ENCODE measurements around the gene C11orf98.
"Not testable (repeated sequence)": the region's sequence is repeated elsewhere in the genome, so short reads cannot be mapped to it uniquely, and the experiment has no call there.

C11orf98 gene

DNA sequence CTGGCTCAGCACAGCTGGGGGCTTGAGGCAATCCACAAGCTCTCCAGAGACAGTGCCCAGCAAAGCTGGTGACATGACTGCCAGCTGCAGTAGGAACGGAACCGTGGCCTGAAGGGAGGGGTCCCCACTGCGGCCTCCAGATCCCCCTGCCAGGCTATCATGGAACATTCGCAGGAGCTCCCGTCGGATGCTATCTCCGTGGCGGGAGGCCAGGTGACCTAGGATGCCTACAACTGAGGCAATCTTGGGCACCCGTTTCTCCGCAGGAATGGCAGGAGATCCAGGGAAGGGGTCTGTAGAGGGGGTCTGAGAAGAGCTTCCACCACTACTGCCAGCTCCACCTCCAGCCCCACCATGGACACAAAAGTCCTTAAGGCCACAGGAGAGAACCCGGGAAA, 16.0 kb downstream of the C11orf98 start:
- FAIRE-seq: no peak

- no peak for FAIRE-seq
These were observed 16.6 kb downstream of the C11orf98 start for GRCh38 chr11:62648185-62648966.

DNA sequence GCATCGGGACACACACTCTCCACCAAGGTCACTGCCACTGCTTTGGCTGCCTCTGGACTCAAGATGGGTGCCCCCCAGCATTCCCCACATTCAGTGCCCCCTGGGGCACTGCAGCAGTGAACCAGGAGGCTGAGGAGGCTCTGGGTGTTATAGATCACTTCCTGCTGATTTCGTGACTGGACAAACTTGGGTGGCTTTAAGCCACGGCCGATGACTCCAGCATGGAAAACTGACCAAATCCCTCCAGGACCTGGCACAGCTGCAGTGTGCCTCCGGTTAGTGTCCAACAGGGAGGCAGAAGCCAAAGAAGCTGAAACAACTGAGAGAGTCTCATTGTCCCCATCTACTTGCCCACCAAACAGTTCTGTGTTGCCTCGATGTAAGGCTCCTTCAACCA, 17.4 kb downstream of the C11orf98 start:
- FAIRE-seq: no peak

- FAIRE-seq: no peak
These were observed 18.0 kb downstream of the C11orf98 start for GRCh38 chr11:62646825-62647608.

DNA sequence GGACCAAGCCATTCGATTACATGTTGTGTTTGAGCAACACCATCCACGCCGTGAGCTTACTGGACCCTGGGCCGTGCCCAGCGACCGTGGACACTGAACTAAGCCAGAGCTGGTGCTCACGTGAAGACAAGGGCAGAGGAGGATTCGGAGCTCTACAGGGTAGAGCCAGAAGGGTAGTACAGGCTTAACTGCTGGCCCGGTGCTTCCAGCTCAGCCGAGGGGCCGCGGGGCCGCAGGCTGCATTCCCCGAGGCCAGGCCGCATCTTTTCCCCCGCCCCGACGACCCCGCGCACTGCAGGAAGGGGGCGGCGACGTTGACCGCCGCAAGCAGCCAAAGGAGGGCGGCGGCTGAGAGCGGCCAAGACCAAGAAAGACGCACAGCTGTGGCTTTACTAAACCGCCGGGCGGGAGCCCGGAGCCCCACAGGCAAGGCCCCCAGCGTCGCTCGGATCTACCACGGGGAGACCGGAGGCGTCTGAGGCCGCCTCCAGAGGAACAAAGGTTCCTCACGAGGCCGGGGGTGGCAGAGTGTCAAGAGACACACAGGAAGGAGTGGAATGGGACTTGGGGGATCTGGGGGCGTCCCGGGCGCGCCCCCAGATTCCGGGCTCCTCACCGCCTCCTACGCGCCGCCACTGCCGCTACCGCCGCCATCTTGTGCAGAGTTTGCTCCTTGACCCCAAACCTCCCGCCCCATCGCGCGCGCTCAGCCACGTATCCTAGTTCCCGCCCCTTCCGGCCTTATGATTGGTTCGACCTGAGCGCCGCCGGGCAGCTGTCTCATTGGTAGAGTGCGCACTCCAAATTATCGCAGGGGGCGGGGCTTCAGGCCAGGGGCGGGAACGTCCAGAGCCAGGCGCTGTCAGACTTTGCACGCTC, 18.8 kb downstream of the C11orf98 start, which contains the start of gene GANAB:
Gene GANAB (minus strand): TSS at position 668 of the 879 bp plus-strand sequence. CDS start 14 bp downstream, at position 654.
- FAIRE-seq: peak; percentile 96

DNA sequence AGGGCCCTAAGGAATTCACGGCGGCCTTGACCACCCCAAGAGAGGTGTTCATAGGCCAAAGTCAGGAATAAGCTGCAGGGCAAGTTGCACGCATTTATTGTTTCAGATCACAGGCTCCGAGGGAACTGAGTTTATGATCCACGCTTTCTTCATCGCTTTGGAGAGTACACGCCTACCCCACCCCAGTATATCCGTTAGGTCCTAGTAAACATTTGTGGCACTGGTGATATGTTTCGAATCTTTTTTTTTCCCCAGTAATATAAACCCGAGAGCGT, 19.4 kb downstream of the C11orf98 start:
- no peak for FAIRE-seq

- no peak for FAIRE-seq
These were observed 20.8 kb downstream of the C11orf98 start for GRCh38 chr11:62644220-62644619.

DNA sequence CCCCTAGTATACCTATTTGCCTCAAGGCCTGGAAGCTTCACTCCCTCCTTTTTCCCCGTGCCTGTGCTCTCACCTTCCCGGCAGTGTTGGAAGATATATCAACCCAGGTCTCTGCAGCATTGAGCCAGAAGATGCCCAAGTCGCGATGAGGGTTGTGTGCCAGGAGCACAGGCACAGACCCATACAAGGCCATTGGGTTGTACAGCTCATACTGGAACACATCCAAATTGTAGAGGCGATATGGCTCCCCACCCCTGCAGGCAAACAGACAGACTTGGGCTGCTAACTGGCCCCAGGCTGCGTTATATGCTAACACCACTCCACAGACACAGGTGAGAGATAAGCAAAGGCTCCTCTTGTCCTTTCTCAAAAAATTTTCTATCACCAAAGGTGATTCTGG, 32.5 kb downstream of the C11orf98 start:
- no peak for FAIRE-seq

DNA sequence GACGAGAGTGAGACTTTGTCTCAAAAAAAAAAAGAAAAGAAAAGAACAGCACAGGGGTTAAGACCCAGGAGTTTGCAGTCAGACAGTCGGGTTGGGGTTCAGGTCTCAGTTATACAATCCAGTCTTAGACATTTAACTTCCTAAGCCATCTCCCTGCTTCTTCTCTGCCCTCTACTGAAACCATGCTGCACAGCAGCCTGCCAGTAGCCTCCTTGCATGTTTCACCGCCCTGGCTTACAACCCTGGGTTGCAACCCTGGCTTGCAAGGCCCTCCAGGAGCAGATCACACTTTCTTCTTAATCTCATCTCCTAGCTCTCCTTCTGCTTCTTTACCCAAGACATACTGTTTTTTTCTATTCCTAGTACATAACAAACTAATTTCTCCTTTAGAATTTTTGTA, 37.3 kb downstream of the C11orf98 start:
- peak; percentile 78 for FAIRE-seq

DNA sequence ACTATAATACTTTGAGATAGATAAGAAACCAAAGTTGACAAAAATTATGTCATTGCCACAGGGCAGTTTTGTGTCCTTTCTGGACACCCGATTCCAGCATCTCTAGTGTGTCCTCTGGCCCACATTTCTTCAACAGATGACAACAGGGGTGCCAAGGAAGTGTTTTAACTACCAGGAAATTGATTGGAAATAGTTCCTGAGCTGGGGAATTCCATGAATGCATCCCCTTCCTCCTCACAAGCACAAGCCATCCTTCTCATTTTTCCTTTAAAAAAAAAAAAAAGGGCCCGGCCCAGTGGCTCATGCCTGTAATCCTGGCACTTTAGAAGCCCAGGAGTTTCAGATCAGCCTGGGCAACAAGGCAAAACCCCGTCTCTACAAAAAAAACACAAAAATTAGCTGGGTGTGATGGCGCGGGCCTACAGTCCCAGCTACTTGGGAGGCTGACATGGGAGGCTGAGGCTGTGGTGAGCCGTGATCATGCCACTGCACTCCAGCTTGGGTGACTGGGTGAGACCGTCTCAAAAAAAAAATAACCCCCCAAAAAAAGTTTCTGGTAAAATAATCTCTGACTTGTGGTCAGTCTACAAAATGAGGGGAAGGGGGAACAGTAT, 42.4 kb downstream of the C11orf98 start:
- FAIRE-seq: no peak

- peak; percentile 95 for FAIRE-seq
These were observed 43.2 kb downstream of the C11orf98 start, which contains the start of gene B3GAT3 for GRCh38 chr11:62621567-62622470. TSS of gene B3GAT3 (minus strand) at chr11:62621986. CDS start at chr11:62621947, 39 bp downstream.

DNA sequence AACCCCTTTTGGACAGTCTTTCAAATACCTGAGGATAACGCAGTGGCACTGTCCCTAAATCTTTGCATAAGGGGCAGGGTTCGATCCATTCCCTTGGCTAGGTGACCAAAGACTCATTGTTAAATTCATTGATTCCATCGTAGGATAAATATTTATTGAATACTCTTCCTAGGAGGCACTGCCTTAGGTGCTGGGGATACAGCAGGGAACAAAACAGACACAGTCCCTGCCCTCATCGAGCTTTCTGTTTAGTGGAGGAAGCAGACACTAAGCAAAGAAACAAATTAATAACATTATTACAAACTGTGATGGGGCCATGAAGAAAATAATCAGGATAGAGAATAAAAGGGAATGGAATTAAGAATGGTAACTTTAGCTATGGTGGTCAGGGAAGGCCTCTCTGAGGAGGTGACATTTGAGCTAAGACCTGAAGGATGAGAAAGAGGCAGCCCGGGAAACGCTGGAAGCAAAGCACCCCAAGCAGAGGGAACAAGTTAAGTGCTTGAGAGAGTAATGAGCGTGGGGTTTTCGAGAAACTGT, 43.9 kb downstream of the C11orf98 start:
- FAIRE-seq: no peak

DNA sequence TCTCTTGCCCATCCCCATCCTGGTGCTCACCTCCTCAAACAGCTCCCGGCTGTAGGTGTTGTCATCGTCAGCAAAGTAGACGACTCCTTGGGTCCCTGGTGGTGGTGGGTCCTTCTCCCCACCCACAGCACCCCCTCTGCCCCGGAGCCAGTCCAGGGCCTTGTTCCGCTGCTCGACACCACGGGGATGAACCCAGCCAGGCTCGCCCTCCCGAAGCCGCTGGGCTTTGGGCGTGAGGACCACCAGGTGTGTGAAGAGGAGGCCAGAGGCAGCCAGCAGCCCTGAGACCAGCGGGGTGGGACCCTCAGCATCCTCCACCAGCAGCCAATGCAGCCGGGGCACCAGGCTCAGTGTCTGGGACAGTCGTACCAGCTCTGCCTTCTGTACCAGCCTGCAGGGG, 48.1 kb downstream of the C11orf98 start:
- FAIRE-seq: not testable (repeated sequence)

GRCh38 chr11:62615521-62615920, 49.5 kb downstream of the C11orf98 start:
- no peak for FAIRE-seq

- no peak for FAIRE-seq
These were observed 50.7 kb downstream of the C11orf98 start for GRCh38 chr11:62614275-62614674.

DNA sequence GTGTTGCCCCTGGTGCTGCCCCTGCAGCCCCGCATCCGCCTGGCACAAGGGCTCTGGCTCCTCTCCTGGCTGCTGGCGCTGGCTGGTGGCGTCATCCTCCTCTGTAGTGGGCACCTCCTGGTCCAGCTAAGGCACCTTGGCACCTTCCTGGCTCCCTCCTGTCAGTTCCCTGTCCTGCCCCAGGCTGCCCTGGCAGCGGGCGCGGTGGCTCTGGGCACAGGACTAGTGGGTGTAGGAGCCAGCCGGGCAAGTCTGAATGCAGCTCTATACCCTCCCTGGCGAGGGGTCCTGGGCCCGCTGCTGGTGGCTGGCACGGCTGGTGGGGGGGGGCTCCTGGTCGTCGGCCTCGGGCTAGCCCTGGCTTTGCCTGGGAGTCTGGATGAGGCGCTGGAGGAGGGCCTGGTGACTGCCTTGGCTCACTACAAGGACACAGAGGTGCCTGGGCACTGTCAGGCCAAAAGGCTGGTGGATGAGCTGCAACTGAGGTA, 51.7 kb downstream of the C11orf98 start:
- no peak for FAIRE-seq
